B cell (primary cell): ENCODE measurements around the gene CLCN7. TPM values are rescaled to one million over a fixed set of nuclear protein-coding genes. Genes with fewer than 3 reads are reported as not detected.

Source experiments
- ATAC-seq: fragments of 200-7000 bp; cut with Tn5 transposase; one replicate; pipeline ENCODE4 v1.10.0; 2021; ENCODE audit warnings: low read depth, mild to moderate bottlenecking, moderate number of reproducible peaks, moderate library complexity
- CTCF ChIA-PET: fragments of 350-600 bp; sonication (Branson Sonifier 250); formaldehyde crosslinking; loops from one replicate; lab custom pipeline; 2021; ENCODE audit warnings: antibody characterized with exemption, inconsistent platforms; lab: Charles Lee
- POLR2A ChIA-PET: fragments of 350-600 bp; sonication (Branson Sonifier 250); formaldehyde crosslinking; loops from one replicate; lab custom pipeline; 2021; ENCODE audit warnings: antibody characterized with exemption; lab: Charles Lee
- DNase-seq: peaks from one replicate; pipeline ENCODE4 v3.0.0; 2013
- H2AFZ ChIP-seq: 2 replicates; pipeline ENCODE4 v1.6.1; 2012; ENCODE audit warnings: mild to moderate bottlenecking, low read depth, low read length; ENCODE audit not compliant: insufficient read depth, poor library complexity, severe bottlenecking
- H3K27ac ChIP-seq, 2 donors: 1 replicate in 1 of 2; 2 replicates in 1 of 2; pipeline ENCODE4 v1.5.1; 2012 to 2013; ENCODE audit warnings: low read length in 2 of 2, mild to moderate bottlenecking in 2 of 2, moderate library complexity in 1 of 2
- H3K27me3 ChIP-seq, 4 experiments: fragments of 200-600 bp in 1 of 4; sonication (generic) in 1 of 4; replicated peaks in 1 of 4; 1 replicate in 2 of 4; 2 replicates in 2 of 4; pipeline versions ENCODE4 v1.6.1 to v1.7.0; 2013 to 2016; ENCODE audit warnings: low read length in 3 of 4, mild to moderate bottlenecking in 2 of 4, mixed read lengths in 1 of 4, moderate library complexity in 1 of 4; ENCODE audit not compliant: insufficient read depth in 4 of 4, control insufficient read depth in 3 of 4; ENCODE audit errors: control extremely low read depth in 1 of 4
- H3K36me3 ChIP-seq, 2 experiments: replicated peaks in 1 of 2; 1 replicate in 1 of 2; 2 replicates in 1 of 2; pipeline versions ENCODE4 v1.6.1 to v1.7.1; 2013; ENCODE audit warnings: low read length in 1 of 2; ENCODE audit not compliant: insufficient read depth in 2 of 2, control insufficient read depth in 1 of 2; ENCODE audit errors: control extremely low read depth in 1 of 2, extremely low read depth in 1 of 2
- H3K4me1 ChIP-seq, 2 donors: fragments of 200-600 bp in 1 of 2; sonication (generic) in 1 of 2; 1 replicate in 1 of 2; 2 replicates in 1 of 2; pipeline versions ENCODE4 v1.5.1 to v1.6.1; 2013 to 2017; ENCODE audit warnings: low read length in 2 of 2; ENCODE audit not compliant: control insufficient read depth in 2 of 2, insufficient read depth in 2 of 2
- H3K4me2 ChIP-seq: replicated peaks from 2 replicates; pipeline ENCODE3; 2012; ENCODE audit warnings: mild to moderate bottlenecking, low read depth, low read length; ENCODE audit not compliant: poor library complexity, severe bottlenecking
- H3K4me3 ChIP-seq, 5 experiments: fragments of 200-600 bp in 1 of 5; sonication (generic) in 1 of 5; 1 replicate in 3 of 5; 2 replicates in 2 of 5; pipeline versions ENCODE4 v1.5.1 to v1.7.0; 2011 to 2016; ENCODE audit warnings: low read length in 4 of 5, mild to moderate bottlenecking in 4 of 5, low read depth in 2 of 5, control low read depth in 1 of 5, moderate library complexity in 1 of 5; ENCODE audit not compliant: insufficient read depth in 1 of 5; ENCODE audit errors: control extremely low read depth in 1 of 5, extremely low read depth in 1 of 5
- H3K79me2 ChIP-seq: fragments of 200-600 bp; sonication (generic); one replicate; pipeline ENCODE4 v1.6.0; 2016; ENCODE audit warnings: low read length; ENCODE audit not compliant: control insufficient read depth, insufficient read depth
- H3K9ac ChIP-seq: fragments of 200-600 bp; sonication (generic); 2 replicates; pipeline ENCODE4 v1.6.1; 2017; ENCODE audit warnings: mild to moderate bottlenecking, low read length, moderate library complexity
- H3K9me3 ChIP-seq, 3 donors: one replicate each; pipeline versions ENCODE4 v1.6.1 to v1.7.1; 2013; ENCODE audit warnings: low read length in 2 of 3; ENCODE audit not compliant: control insufficient read depth in 2 of 3, insufficient read depth in 1 of 3; ENCODE audit errors: control extremely low read depth in 1 of 3
- H4K20me1 ChIP-seq: 2 replicates; pipeline ENCODE4 v1.6.0; 2012; ENCODE audit warnings: mild to moderate bottlenecking, low read length; ENCODE audit not compliant: insufficient read depth, control insufficient read depth, poor library complexity, severe bottlenecking
- H3K27ac Mint-ChIP-seq: one replicate; pipeline ENCODE4 v1.8.0; 2021; ENCODE audit warnings: mixed read lengths
- H3K27me3 Mint-ChIP-seq: one replicate; pipeline ENCODE4 v1.8.0; 2021; ENCODE audit warnings: mixed read lengths
- H3K4me1 Mint-ChIP-seq: one replicate; pipeline ENCODE4 v1.8.0; 2021; ENCODE audit warnings: mixed read lengths
- H3K4me3 Mint-ChIP-seq: one replicate; pipeline ENCODE4 v1.8.0; 2021; ENCODE audit warnings: mixed read lengths
- H3K9me3 Mint-ChIP-seq: one replicate; pipeline ENCODE4 v1.8.0; 2022; ENCODE audit warnings: mixed read lengths; ENCODE audit not compliant: insufficient read depth
- EZH2 ChIP-seq: IDR thresholded peaks from 2 replicates; pipeline ENCODE4 v1.6.1; 2012; ENCODE audit warnings: borderline replicate concordance, low read depth, mild to moderate bottlenecking, moderate library complexity, low read length; ENCODE audit not compliant: insufficient read depth, poor library complexity, severe bottlenecking
- WGBS: methylation state at CpG from one replicate; pipeline ENCODE4 v1.1.5; 2013; ENCODE audit warnings: missing lambda C conversion rate; ENCODE audit not compliant: insufficient coverage; 5-methylcytosine and 5-hydroxymethylcytosine counted together
- intact Hi-C: fragments of 100-400 bp; cut with micrococcal nuclease; formaldehyde crosslinking; loops from one replicate; pipeline ENCODE4 v1.10.0; 2022
- polyA plus RNA-seq: library from polyadenylated mRNA; depleted of rRNA; stranded (reverse); fragments of >200 nt; gene quantifications from 2 replicates; pipeline ENCODE4 v1.2.3, GENCODE V29; 2012
- total RNA-seq, 2 donors: library from RNA; stranded (reverse); fragments of 120-200 nt in 1 of 2; gene quantifications; 1 replicate in 1 of 2; 2 replicates in 1 of 2; pipeline versions ENCODE4 v1.2.3 to v1.2.4, GENCODE V29; 2013 to 2022
- TF ChIP-seq, protein P1 (sequence below): fragments of 200-600 bp; IDR thresholded peaks from one replicate; pipeline ENCODE4 v1.8.0; 2022; ENCODE audit warnings: antibody characterized with exemption, mild to moderate bottlenecking

CLCN7 gene
- total and polyA plus RNA-seq, 2 donors (not counting 1 experiment from before 2014, with no cell fraction given) = 215 to 274 TPM

DNA sequence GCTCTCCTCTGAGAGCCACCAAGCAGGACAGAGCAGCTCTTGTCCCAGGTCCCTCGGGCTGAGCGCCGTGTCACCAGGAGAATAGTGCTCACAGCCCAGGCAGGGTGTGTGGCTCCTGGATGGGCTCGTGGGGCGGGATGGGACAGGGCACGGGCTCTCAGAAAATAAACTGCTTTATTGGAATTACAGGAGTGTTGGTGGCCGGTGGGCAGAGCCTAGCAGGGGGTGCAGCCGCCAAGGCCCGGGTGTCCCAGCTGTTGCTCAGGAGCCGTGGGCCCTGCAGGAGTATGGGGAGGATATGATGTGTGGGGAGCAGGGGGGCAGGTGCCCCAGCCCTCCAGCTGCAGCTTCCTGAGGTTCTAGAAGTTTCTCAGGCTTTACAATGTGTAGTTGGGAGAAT, 35.4 kb upstream of the CLCN7 start:
- Mint-ChIP-seq H3K27me3 (no peaks in the 10 kb centered on the region), H3K4me3 (no peak overlapping the region), H3K27ac (no peak overlapping the region), H3K4me1 (no peaks in the 10 kb centered on the region), H3K9me3 (no peaks in the 10 kb centered on the region)
- Histone ChIP-seq H3K9ac (no peak overlapping the region), H3K27me3 (no peaks in the 10 kb centered on the region), H3K9me3 (peaks cover 0 to 15% (median 7%) of the 10 kb centered on the region in 3 donors), H3K36me3 (peaks cover 0 to 19% of the 10 kb centered on the region in 2 experiments), H2AFZ (no peak overlapping the region), H4K20me1 (no peaks in the 10 kb centered on the region), H3K27ac (no peak overlapping the region), H3K4me2 (no peak overlapping the region), H3K4me1 (no peaks in the 10 kb centered on the region), H3K79me2 (no peaks in the 10 kb centered on the region), H3K4me3 (no peak overlapping the region)
- no peak for DNase-seq
- ChIA-PET CTCF (no interaction called here), POLR2A (no interaction called here)
- 96% methylated on average over 10 of the region's 10 CpGs for WGBS
- ATAC-seq = no peak
- intact Hi-C loops = no loop called here
- TF ChIP-seq EZH2 = no peak
- TF ChIP-seq, protein P1, sequence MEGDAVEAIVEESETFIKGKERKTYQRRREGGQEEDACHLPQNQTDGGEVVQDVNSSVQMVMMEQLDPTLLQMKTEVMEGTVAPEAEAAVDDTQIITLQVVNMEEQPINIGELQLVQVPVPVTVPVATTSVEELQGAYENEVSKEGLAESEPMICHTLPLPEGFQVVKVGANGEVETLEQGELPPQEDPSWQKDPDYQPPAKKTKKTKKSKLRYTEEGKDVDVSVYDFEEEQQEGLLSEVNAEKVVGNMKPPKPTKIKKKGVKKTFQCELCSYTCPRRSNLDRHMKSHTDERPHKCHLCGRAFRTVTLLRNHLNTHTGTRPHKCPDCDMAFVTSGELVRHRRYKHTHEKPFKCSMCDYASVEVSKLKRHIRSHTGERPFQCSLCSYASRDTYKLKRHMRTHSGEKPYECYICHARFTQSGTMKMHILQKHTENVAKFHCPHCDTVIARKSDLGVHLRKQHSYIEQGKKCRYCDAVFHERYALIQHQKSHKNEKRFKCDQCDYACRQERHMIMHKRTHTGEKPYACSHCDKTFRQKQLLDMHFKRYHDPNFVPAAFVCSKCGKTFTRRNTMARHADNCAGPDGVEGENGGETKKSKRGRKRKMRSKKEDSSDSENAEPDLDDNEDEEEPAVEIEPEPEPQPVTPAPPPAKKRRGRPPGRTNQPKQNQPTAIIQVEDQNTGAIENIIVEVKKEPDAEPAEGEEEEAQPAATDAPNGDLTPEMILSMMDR = no peak

DNA sequence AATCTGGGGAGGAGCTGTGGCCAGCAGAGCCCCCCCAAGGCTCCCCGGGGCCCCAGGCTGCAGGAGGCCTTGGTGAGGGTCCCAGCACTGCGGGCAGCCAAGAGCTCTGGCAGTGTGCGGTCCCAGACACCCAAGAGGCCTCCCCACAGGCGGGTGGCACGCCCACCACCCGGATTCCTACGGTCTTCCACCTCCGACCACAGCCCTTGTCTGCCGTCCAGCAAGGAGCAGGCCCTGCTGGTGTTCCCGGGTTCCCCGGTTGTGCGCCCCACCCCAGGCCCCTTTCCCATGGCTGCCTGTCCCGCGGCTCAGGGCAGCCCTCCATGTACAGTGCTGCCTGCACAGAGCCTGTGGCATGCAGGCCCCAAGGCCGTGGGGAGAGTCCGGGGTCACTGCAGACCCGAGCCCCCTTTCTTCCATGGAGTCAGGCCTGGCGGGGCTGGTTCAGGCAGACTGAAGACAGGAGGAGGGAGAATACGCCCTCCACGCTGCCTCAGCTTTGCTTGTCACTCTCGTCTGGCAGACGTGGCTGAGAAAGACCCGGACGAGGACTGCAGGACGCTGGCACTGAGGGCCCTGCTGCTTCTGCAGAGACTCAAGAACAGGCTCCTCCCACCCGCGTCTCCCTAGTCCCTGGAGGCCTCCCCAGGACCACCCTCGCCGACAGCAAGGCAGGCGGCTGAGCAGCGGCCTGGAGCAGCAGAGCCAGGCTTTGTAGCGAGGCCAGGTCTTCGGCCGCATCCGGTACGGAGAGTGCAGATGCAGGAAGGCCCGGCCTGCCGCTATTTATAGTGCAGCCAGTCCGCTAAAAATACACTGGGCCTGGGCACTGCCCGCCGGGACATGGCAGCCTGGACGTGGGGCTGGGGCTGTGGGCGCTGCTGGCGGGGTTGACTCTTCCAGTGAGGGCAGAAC, 34.7 kb upstream of the CLCN7 start:
- ChIA-PET POLR2A (no interaction called here), CTCF (no interaction called here)
- H2AFZ ChIP-seq = no peak overlapping the region
- DNase-seq = no peak
- no peaks in the 10 kb centered on the region for H3K27me3 ChIP-seq
- no peaks in the 10 kb centered on the region for H3K9me3 Mint-ChIP-seq
- no peaks in the 10 kb centered on the region for H3K4me1 ChIP-seq
- no peak overlapping the region for H3K4me3 Mint-ChIP-seq
- no peaks in the 10 kb centered on the region for H4K20me1 ChIP-seq
- WGBS = 91% methylated on average over 42 of the region's 44 CpGs
- H3K27ac ChIP-seq = no peak overlapping the region
- no peaks in the 10 kb centered on the region for H3K79me2 ChIP-seq
- no peak overlapping the region for H3K27ac Mint-ChIP-seq
- intact Hi-C loops = no loop called here
- H3K4me2 ChIP-seq = no peak overlapping the region
- peaks cover 0 to 19% of the 10 kb centered on the region in 2 experiments for H3K36me3 ChIP-seq
- no peak overlapping the region for H3K9ac ChIP-seq
- H3K27me3 Mint-ChIP-seq = no peaks in the 10 kb centered on the region
- peaks cover 0 to 12% (median 4%) of the 10 kb centered on the region in 3 donors for H3K9me3 ChIP-seq
- TF ChIP-seq, protein P1 = no peak
- no peak for TF ChIP-seq EZH2
- ATAC-seq = no peak
- H3K4me3 ChIP-seq = no peak overlapping the region
- no peaks in the 10 kb centered on the region for H3K4me1 Mint-ChIP-seq
